ENCODE data around the gene EDC3. TPM values are rescaled to one million over a fixed set of nuclear protein-coding genes. Genes with fewer than 3 reads are reported as not detected.

The EDC3 gene
- total RNA-seq, 2 donors from 2014 or later = 11.5 to 16.2 TPM

- DNase-seq (ENCODE audit: low spot score) = no peak
- Histone ChIP-seq H3K4me1 (ENCODE audit: control insufficient read depth in 1 of 2, low read depth in 2 of 2) (peaks cover 4 to 8% of the 10 kb centered on the region in 2 donors), H3K27me3 (replicated peaks; ENCODE audit: insufficient read depth) (no peaks in the 10 kb centered on the region), H3K27ac (no peak overlapping the region), H3K4me3 (peak overlapping the region; percentile 89), H3K9me3 (no peaks in the 10 kb centered on the region), H3K36me3 (no peaks in the 10 kb centered on the region)
- no peak for ATAC-seq (ENCODE audit: insufficient number of reproducible peaks, low FRiP score, low read depth)
- TF ChIP-seq CTCF (IDR thresholded peaks at IDR 0.05) = no peak
Observed at GRCh38 chr15:74725845-74726773, 30.3 kb upstream of the EDC3 start.

- H3K36me3 ChIP-seq = no peaks in the 10 kb centered on the region
- ATAC-seq (ENCODE audit: insufficient number of reproducible peaks, low FRiP score, low read depth) = no peak
- H3K4me3 ChIP-seq = peak within 1 kb of the TSS; percentile 89
- TF ChIP-seq CTCF (IDR thresholded peaks at IDR 0.05) = no peak
- peaks cover 4 to 8% of the 10 kb centered on the region in 2 donors for H3K4me1 ChIP-seq (ENCODE audit: control insufficient read depth in 1 of 2, low read depth in 2 of 2)
- H3K9me3 ChIP-seq = no peaks in the 10 kb centered on the region
- no peak for DNase-seq (ENCODE audit: low spot score)
- no peak within 1 kb of the TSS for H3K27ac ChIP-seq
- H3K27me3 ChIP-seq (replicated peaks; ENCODE audit: insufficient read depth) = no peaks in the 10 kb centered on the region
Observed at GRCh38 chr15:74725225-74725774, 29.5 kb upstream of the EDC3 start, which contains the start of gene CYP1A1. Gene CYP1A1, minus strand, starts transcription at chr15:74725528. Its CDS starts 2,431 bp downstream, at chr15:74723097.

GRCh38 chr15:74724570-74725224 lies 28.9 kb upstream of the EDC3 start:
- ATAC-seq (ENCODE audit: insufficient number of reproducible peaks, low FRiP score, low read depth) = no peak
- no peak overlapping the region for H3K4me3 ChIP-seq
- no peak for TF ChIP-seq CTCF (IDR thresholded peaks at IDR 0.05)
- H3K36me3 ChIP-seq = no peaks in the 10 kb centered on the region
- H3K4me1 ChIP-seq (ENCODE audit: control insufficient read depth in 1 of 2, low read depth in 2 of 2) = peaks cover 4 to 8% of the 10 kb centered on the region in 2 donors
- DNase-seq (ENCODE audit: low spot score) = no peak
- no peak overlapping the region for H3K27ac ChIP-seq
- H3K27me3 ChIP-seq (replicated peaks; ENCODE audit: insufficient read depth) = no peaks in the 10 kb centered on the region
- no peaks in the 10 kb centered on the region for H3K9me3 ChIP-seq

- peak; percentile 81 for ATAC-seq (ENCODE audit: insufficient number of reproducible peaks, low FRiP score, low read depth)
- Histone ChIP-seq H3K4me3 (no peak overlapping the region), H3K27ac (no peak overlapping the region), H3K36me3 (no peaks in the 10 kb centered on the region), H3K4me1 (ENCODE audit: control insufficient read depth in 1 of 2, low read depth in 2 of 2) (peaks cover 4 to 8% of the 10 kb centered on the region in 2 donors), H3K9me3 (no peaks in the 10 kb centered on the region), H3K27me3 (replicated peaks; ENCODE audit: insufficient read depth) (no peaks in the 10 kb centered on the region)
- no peak for TF ChIP-seq CTCF (IDR thresholded peaks at IDR 0.05)
- no peak for DNase-seq (ENCODE audit: low spot score)
Observed at GRCh38 chr15:74723754-74724334, 28.0 kb upstream of the EDC3 start.
